Measurements from ENCODE around the gene KCNIP4. TPM values are rescaled to one million over a fixed set of nuclear protein-coding genes. Genes with fewer than 3 reads are reported as not detected.

Gene KCNIP4
- total and polyA plus RNA-seq, 9 of the 15 experiments (the other 6 are each of a cell fraction or from before 2014, with no cell fraction given), result 0.25 to 0.41 TPM; not detected in 7

GRCh38 chr4:21873145-21873544 is 75.4 kb downstream of the KCNIP4 start:
- Histone ChIP-seq H3K27me3 (ENCODE audit: control insufficient read depth in 2 of 2, insufficient read depth in 2 of 2, low read length in 2 of 2) (no peaks in the 10 kb centered on the region), H3K36me3 (ENCODE audit: control insufficient read depth, insufficient read depth, low read length) (no peaks in the 10 kb centered on the region), H3K9me1 (ENCODE audit: control insufficient read depth, insufficient read depth, low read length) (no peaks in the 10 kb centered on the region), H3K27ac (ENCODE audit: extremely low read depth, low read depth, low read length) (no peak overlapping the region), H3K4me2 (ENCODE audit: insufficient read depth, low read length) (no peak overlapping the region), H3K9me3 (replicated peaks; ENCODE audit: control insufficient read depth, insufficient read depth, low read depth, low read length) (no peaks in the 10 kb centered on the region), H3K79me2 (ENCODE audit: control insufficient read depth, insufficient read depth, low read length) (no peaks in the 10 kb centered on the region), H3K9ac (ENCODE audit: insufficient read depth in 1 of 2, low read depth in 2 of 2, low read length in 2 of 2) (no peak overlapping the region), H4K20me1 (replicated peaks; ENCODE audit: control insufficient read depth, insufficient read depth, low read length) (no peaks in the 10 kb centered on the region), H3K4me1 (replicated peaks in 1 of 2; ENCODE audit: control insufficient read depth in 2 of 2, insufficient read depth in 2 of 2, low read length in 2 of 2) (no peaks in the 10 kb centered on the region), H3K4me3 (no peak overlapping the region), H2AFZ (ENCODE audit: low read depth, low read length) (no peak overlapping the region)
- in situ Hi-C loops (cut with MboI) (no loop called here), intact Hi-C loops (cut with micrococcal nuclease) (no loop called here)
- BruUV-seq (replicated peaks), result no TSS peak
- no peak for FAIRE-seq
- TF ChIP-seq EP400 (IDR thresholded peaks at IDR 0.05) (no peak), FOXK2 (conservative IDR thresholded peaks at IDR 0.05 in 1 of 2, IDR thresholded peaks at IDR 0.05 in 1 of 2; ENCODE audit: low read depth in 2 of 2) (no peak), SPI1 (IDR thresholded peaks at IDR 0.05; ENCODE audit: borderline replicate concordance, low read depth, low read length) (no peak), ZNF79 (CRISPR knock-in tag; IDR thresholded peaks at IDR 0.05; ENCODE audit: low read depth) (no peak), SIRT6 (IDR thresholded peaks at IDR 0.05; ENCODE audit: low read depth, low read length) (no peak), MTF1 (CRISPR knock-in tag; IDR thresholded peaks at IDR 0.05; ENCODE audit: borderline replicate concordance) (no peak), JUN (IDR thresholded peaks at IDR 0.05; ENCODE audit: borderline replicate concordance, low read depth, low read length) (no peak), JUN (CRISPR knock-in tag; IDR thresholded peaks at IDR 0.05; ENCODE audit: borderline replicate concordance) (no peak), DNMT1 (IDR thresholded peaks at IDR 0.05) (no peak)
- 0% methylated on average over 1 of the region's 1 CpG for WGBS (ENCODE audit: insufficient coverage, low coverage, missing lambda C conversion rate)
- no peak for ATAC-seq
- ChIA-PET CTCF (ENCODE audit: low intra/inter-chr PET ratio) (no interaction called here), POLR2A (no interaction called here)
- no peak for DNase-seq (ENCODE audit: extremely low read depth in 1 of 4, low spot score in 3 of 4)
